Activated T-helper 1 cell treated with anti-CD3 and anti-CD28 coated beads, Interleukin-12 subunit alpha, Interleukin-12 subunit beta, Interleukin-2, Interleukin-4 antibody, amounts not matched to agents 30 ng/mL and 10 ng/mL and 1 ng/mL, durations not matched to agents 14 hours and 24 hours and 36 hours (primary cell): ENCODE measurements around the gene ZNF646. TPM values are rescaled to one million over a fixed set of nuclear protein-coding genes. Genes with fewer than 3 reads are reported as not detected.
"Not testable (repeated sequence)": the region's sequence is repeated elsewhere in the genome, so short reads cannot be mapped to it uniquely, and the experiment has no call there.

Source experiments
- DNase-seq: peaks from one replicate; pipeline ENCODE4 v3.0.0; 2021; ENCODE audit warnings: low spot score
- H3K27ac Mint-ChIP-seq: one replicate; pipeline ENCODE4 v1.8.0; 2021; ENCODE audit warnings: mild to moderate bottlenecking, mixed read lengths
- H3K27me3 Mint-ChIP-seq: one replicate; pipeline ENCODE4 v1.8.0; 2022; ENCODE audit warnings: mild to moderate bottlenecking, moderate library complexity, mixed read lengths; ENCODE audit not compliant: insufficient read depth
- H3K36me3 Mint-ChIP-seq: one replicate; pipeline ENCODE4 v1.8.0; 2021; ENCODE audit warnings: low read depth, mixed read lengths
- H3K4me1 Mint-ChIP-seq: one replicate; pipeline ENCODE4 v1.8.0; 2021; ENCODE audit warnings: low read depth, mixed read lengths
- H3K4me3 Mint-ChIP-seq: one replicate; pipeline ENCODE4 v1.8.0; 2021; ENCODE audit warnings: mild to moderate bottlenecking, moderate library complexity, mixed read lengths
- H3K9me3 Mint-ChIP-seq: one replicate; pipeline ENCODE4 v1.8.0; 2021; ENCODE audit warnings: mixed read lengths
- intact Hi-C: fragments of 100-400 bp; cut with micrococcal nuclease; formaldehyde crosslinking; loops from one replicate; pipeline ENCODE4 v1.15.1; 2024
- total RNA-seq: library from RNA; stranded (reverse); gene quantifications from 2 replicates; pipeline ENCODE4 v1.2.3, GENCODE V29; 2022

ZNF646 gene
- total RNA-seq, 1 donor from 2014 or later: 26.1 TPM

GRCh38 chr16:31092330-31092729 lies 18.1 kb downstream of the ZNF646 start:
- peak overlapping the region; percentile 56 for H3K4me3 Mint-ChIP-seq
- peaks cover 27% of the 10 kb centered on the region for H3K4me1 Mint-ChIP-seq
- intact Hi-C loops: loop anchor here (5.0 kb wide), 1 partner anchor 350 kb away; the partner anchor contains the start of gene ZNF843
- no peak overlapping the region for H3K27ac Mint-ChIP-seq
- no peaks in the 10 kb centered on the region for H3K9me3 Mint-ChIP-seq
- H3K27me3 Mint-ChIP-seq: no peaks in the 10 kb centered on the region
- no peak for DNase-seq
- H3K36me3 Mint-ChIP-seq: peaks cover 5% of the 10 kb centered on the region

DNA sequence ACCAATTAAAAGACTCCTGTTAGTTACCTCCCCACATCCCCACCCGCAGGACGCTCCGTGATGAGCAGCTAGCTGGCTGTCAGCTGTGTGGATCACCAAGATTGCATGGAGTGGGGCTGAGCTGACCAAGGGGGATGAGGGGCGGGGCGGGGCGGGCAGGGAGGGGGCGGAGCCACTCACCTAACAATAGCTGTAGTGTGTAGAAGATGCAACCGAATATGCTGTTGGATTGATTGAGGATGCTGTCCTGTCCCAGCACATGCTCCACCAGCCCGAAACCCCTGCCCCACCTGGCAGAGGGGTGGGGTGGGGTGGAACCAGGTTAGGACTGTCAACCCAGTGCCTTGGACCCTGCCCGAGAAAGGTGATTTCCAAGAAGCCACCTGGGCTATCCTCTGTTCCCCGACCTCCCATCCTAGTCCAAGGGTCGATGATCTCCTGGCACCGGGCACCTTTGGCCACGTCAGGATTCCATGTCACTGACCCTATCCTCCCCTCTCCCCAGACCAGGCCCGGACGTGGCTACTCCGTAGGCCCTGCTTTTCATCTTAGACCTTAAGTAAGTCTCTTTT lies 19.0 kb downstream of the ZNF646 start:
- H3K4me3 Mint-ChIP-seq: peak overlapping the region; percentile 71
- peaks cover 27% of the 10 kb centered on the region for H3K4me1 Mint-ChIP-seq
- H3K9me3 Mint-ChIP-seq: no peaks in the 10 kb centered on the region
- DNase-seq: no peak
- no peaks in the 10 kb centered on the region for H3K27me3 Mint-ChIP-seq
- intact Hi-C loops: loop anchor here (5.0 kb wide), 1 partner anchor 349 kb away; the partner anchor contains the start of gene ZNF843
- no peak overlapping the region for H3K27ac Mint-ChIP-seq
- peaks cover 5% of the 10 kb centered on the region for H3K36me3 Mint-ChIP-seq

DNA sequence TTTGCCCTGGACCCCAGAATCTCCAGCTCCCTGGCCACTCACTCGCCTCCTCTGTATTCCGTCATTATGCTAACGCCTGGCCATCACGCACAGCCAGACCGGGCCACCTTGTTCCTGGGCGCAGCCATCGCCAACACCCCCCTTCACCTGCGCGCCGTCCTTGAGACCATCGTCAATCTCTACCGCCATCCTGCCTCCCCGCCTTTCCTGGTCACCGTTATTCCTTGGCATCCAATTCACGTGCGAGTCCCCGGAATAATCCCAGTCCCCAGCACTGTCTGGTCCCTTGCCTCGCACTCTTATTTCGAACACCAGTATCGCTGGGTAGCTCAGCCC lies 19.8 kb downstream of the ZNF646 start:
- intact Hi-C loops: loop anchor here (1.0 to 5.0 kb wide), 9 partner anchors 15 to 348 kb away; partner anchors contain the start of genes BCKDK, FBXL19, KAT8 and SETD1A
- Mint-ChIP-seq H3K4me3 (peak overlapping the region; percentile 95), H3K27me3 (no peaks in the 10 kb centered on the region), H3K9me3 (no peaks in the 10 kb centered on the region), H3K27ac (peak overlapping the region; percentile 82), H3K36me3 (peaks cover 5% of the 10 kb centered on the region), H3K4me1 (peaks cover 27% of the 10 kb centered on the region)
- no peak for DNase-seq

GRCh38 chr16:31094424-31095120 lies 20.4 kb downstream of the ZNF646 start, which contains the start of gene VKORC1:
Gene VKORC1, minus strand, starts transcription at chr16:31094797. Its CDS starts 68 bp downstream, at chr16:31094729.
- Mint-ChIP-seq H3K27ac (peak within 1 kb of the TSS; percentile 82), H3K27me3 (no peaks in the 10 kb centered on the region), H3K4me3 (peak within 1 kb of the TSS; percentile 95), H3K4me1 (peaks cover 27% of the 10 kb centered on the region), H3K9me3 (no peaks in the 10 kb centered on the region), H3K36me3 (peaks cover 5% of the 10 kb centered on the region)
- peak; percentile 84 for DNase-seq
- intact Hi-C loops: loop anchor here (1.0 to 5.0 kb wide), 9 partner anchors 14 to 348 kb away; partner anchors contain the start of genes BCKDK, FBXL19, KAT8 and SETD1A

- no peaks in the 10 kb centered on the region for H3K9me3 Mint-ChIP-seq
- no peaks in the 10 kb centered on the region for H3K36me3 Mint-ChIP-seq
- peaks cover 1% of the 10 kb centered on the region for H3K27me3 Mint-ChIP-seq
- H3K4me3 Mint-ChIP-seq: no peak overlapping the region
- H3K27ac Mint-ChIP-seq: no peak overlapping the region
- peaks cover 12% of the 10 kb centered on the region for H3K4me1 Mint-ChIP-seq
- intact Hi-C loops: no loop called here
- no peak for DNase-seq
These were observed 25.8 kb downstream of the ZNF646 start for GRCh38 chr16:31099860-31100638.

DNA sequence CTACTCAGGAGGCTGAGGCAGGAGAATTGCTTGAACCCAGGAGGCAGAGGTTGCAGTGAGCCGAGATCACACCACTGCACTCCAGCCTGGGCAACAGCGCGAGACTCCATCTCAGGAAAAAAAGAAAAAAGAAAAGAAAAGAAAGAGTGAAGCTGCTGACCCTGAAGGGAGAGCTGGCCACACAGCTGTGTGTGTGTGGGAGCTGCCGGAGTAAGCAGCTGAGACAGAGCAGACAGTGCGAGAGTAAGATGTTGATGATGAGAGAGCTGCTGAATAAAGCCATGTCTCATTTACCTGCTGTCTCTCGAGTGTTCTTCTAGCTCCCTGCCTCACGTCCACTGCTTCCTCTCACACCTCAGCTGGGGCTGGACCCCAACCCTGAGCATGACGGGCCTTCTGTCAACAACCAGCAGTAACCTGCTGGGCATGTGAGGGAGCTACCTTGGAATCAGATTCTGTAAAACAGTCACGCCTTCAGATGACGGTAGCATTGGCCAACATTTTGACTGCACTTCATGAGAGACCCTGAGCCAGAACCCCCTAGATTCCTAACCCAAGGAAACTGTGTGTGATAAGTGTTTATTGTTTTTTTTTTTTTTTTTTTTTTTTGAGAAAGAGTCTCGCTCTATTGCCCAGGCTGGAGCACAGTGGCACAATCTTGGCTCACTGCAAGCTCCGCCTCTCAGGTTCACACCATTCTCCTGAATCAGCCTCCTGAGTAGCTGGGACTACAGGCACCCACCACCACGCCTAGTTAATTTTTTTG lies 26.8 kb downstream of the ZNF646 start:
- DNase-seq, H3K27me3 Mint-ChIP-seq, H3K4me3 Mint-ChIP-seq, H3K27ac Mint-ChIP-seq, H3K9me3 Mint-ChIP-seq, H3K36me3 Mint-ChIP-seq, H3K4me1 Mint-ChIP-seq, intact Hi-C loops: not testable (repeated sequence)

GRCh38 chr16:31105677-31106213 lies 31.5 kb downstream of the ZNF646 start:
- peaks cover 22% of the 10 kb centered on the region for H3K4me1 Mint-ChIP-seq
- no peaks in the 10 kb centered on the region for H3K27me3 Mint-ChIP-seq
- no peak overlapping the region for H3K4me3 Mint-ChIP-seq
- no peaks in the 10 kb centered on the region for H3K9me3 Mint-ChIP-seq
- H3K27ac Mint-ChIP-seq: no peak overlapping the region
- H3K36me3 Mint-ChIP-seq: peaks cover 12% of the 10 kb centered on the region
- intact Hi-C loops: loop anchor here (2.0 to 5.0 kb wide), 3 partner anchors 31 to 247 kb away; partner anchors contain the start of genes ZNF646 and ZNF668
- peak; percentile 72 for DNase-seq

DNA sequence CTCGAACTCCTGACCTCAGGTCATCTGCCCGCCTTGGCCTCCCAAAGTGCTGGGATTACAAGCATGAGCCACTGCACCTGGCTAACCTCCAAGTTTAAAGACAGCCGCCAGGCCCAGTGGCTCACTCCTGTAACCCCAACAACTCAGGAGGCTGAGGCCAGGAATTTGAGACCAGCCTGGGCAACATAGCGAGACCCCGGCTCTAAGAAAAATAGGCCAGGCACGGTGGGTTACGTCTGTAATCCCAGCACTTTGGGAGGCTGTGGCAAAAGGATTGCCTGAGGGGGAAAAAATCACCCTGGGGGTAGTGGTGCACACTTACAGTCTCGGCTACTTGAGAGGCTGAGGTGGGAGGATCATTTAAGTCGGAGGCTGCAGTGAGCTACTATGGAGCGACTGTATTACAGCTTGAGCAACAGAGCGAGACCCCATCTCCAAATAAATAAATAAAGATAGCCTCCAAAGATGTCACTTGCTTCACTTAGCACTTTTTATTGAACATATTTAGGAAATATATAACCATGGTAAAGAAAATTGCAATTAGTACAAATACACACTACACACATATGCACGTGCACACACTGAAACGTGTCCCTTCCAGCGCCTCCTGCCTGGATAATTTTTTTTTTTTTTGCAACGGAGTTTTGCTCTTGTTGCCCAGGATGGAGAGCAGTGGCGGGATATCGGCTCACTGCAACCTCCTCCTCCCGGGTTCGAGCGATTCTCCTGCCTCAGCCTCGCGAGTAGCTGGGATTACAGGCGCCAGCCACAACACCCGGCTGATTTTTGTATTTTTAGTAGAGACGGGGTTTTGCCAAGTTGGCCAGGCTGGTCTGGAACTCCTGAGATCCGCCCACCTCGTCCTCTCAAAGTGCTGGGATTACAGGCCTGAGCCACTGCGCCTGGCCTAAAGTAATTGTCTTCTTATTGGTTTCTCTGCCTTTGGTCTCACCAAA lies 32.6 kb downstream of the ZNF646 start:
- intact Hi-C loops: loop anchor here (2.0 to 5.0 kb wide), 3 partner anchors 32 to 246 kb away; partner anchors contain the start of genes ZNF646 and ZNF668

DNA sequence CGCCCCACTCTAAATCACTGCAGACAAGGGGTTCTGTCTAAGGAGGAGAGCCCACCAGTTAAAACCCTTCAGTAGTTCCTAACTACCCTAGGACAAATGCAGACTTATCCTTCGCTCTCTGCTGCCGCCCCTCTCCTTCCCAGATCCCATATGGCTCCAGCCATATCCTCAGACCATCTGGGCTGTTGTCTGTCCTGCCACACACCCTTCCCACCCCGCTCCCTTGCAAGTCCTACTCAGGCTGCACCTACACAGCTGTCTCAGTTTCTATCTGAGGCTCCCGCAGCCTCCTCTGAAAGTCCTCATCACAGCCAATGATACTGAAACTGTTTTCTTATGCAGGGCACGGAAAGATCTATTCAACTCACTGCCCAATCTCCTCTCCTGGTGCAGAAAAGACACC lies 33.2 kb downstream of the ZNF646 start:
- DNase-seq: no peak
- peaks cover 19% of the 10 kb centered on the region for H3K36me3 Mint-ChIP-seq
- H3K9me3 Mint-ChIP-seq: no peaks in the 10 kb centered on the region
- peak overlapping the region; percentile 86 for H3K27ac Mint-ChIP-seq
- H3K4me3 Mint-ChIP-seq: peak overlapping the region; percentile 84
- peaks cover 22% of the 10 kb centered on the region for H3K4me1 Mint-ChIP-seq
- H3K27me3 Mint-ChIP-seq: no peaks in the 10 kb centered on the region
- intact Hi-C loops: loop anchor here (2.0 to 5.0 kb wide), 3 partner anchors 33 to 245 kb away; partner anchors contain the start of genes ZNF646 and ZNF668

More for the DNA sequence above, 32.6 kb downstream of the ZNF646 start:
- no peak for DNase-seq
- peak overlapping the region; percentile 84 for H3K4me3 Mint-ChIP-seq
- peaks cover 22% of the 10 kb centered on the region for H3K4me1 Mint-ChIP-seq
- peak overlapping the region; percentile 86 for H3K27ac Mint-ChIP-seq
- H3K9me3 Mint-ChIP-seq: no peaks in the 10 kb centered on the region
- H3K27me3 Mint-ChIP-seq: no peaks in the 10 kb centered on the region
- peaks cover 17% of the 10 kb centered on the region for H3K36me3 Mint-ChIP-seq

- Mint-ChIP-seq H3K27ac (peak within 1 kb of the TSS; percentile 86), H3K36me3 (peaks cover 21% of the 10 kb centered on the region), H3K27me3 (no peaks in the 10 kb centered on the region), H3K4me3 (peak within 1 kb of the TSS; percentile 84), H3K4me1 (peaks cover 22% of the 10 kb centered on the region), H3K9me3 (no peaks in the 10 kb centered on the region)
- DNase-seq: peak; percentile 69
- intact Hi-C loops: loop anchor here (2.0 to 5.0 kb wide), 5 partner anchors 13 to 351 kb away; partner anchors contain the start of genes ARMC5, FBXL19 and VKORC1
These were observed 34.0 kb downstream of the ZNF646 start, which contains the start of gene BCKDK for GRCh38 chr16:31108035-31108793. Gene BCKDK, plus strand, starts transcription at chr16:31108386. Its CDS starts 838 bp downstream, at chr16:31109224.
